GM13976 (cell line): ENCODE data around the gene SWSAP1.
A peak's percentile ranks its signal among the peaks of the same experiment; 100 is the strongest.
"Not testable (repeated sequence)": the region's sequence is repeated elsewhere in the genome, so short reads cannot be mapped to it uniquely, and the experiment has no call there.

Source experiments
- DNase-seq: peaks from one replicate; pipeline ENCODE4 v3.0.0; 2012; ENCODE audit warnings: low spot score
- CTCF ChIP-seq: IDR thresholded peaks from 2 replicates; pipeline ENCODE4 v1.5.1; 2012; ENCODE audit warnings: borderline replicate concordance, mild to moderate bottlenecking; ENCODE audit not compliant: insufficient read depth; ENCODE audit errors: extremely low read depth, missing control alignments, control extremely low read depth
- in situ Hi-C: fragments of 300-500 bp; cut with MboI; formaldehyde crosslinking; loops from one replicate; pipeline ENCODE4 v1.12.0; 2022; ENCODE audit warnings: low sequenced_read_pairs, mixed read lengths, inconsistent platforms; ENCODE audit not compliant: unreplicated experiment

SWSAP1 gene

DNA sequence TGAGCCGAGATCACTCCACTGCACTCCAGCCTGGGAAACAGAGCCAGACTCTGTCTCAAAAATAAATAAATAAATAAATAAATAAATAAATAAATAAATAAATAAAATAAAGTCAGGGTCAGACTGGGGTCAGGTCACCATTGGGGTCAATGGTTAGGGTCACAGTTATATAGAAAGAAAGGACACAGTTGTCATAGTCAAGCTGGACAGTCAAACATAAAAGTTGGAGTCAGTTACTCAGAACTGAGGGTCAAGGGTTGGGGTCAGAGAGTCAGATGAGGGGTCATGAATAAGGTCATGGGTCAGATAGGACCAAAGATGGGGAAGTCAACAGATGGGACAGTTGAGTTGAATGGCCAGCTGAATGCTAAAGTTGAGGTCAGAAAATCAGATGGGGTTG lies 26.3 kb downstream of the SWSAP1 start:
- TF ChIP-seq CTCF, result no peak
- in situ Hi-C loops, result no loop called here
- DNase-seq, result no peak

GRCh38 chr19:11401808-11402543 lies 27.5 kb downstream of the SWSAP1 start:
- peak; percentile 27 for DNase-seq
- TF ChIP-seq CTCF, result no peak
- in situ Hi-C loops, result no loop called here

DNA sequence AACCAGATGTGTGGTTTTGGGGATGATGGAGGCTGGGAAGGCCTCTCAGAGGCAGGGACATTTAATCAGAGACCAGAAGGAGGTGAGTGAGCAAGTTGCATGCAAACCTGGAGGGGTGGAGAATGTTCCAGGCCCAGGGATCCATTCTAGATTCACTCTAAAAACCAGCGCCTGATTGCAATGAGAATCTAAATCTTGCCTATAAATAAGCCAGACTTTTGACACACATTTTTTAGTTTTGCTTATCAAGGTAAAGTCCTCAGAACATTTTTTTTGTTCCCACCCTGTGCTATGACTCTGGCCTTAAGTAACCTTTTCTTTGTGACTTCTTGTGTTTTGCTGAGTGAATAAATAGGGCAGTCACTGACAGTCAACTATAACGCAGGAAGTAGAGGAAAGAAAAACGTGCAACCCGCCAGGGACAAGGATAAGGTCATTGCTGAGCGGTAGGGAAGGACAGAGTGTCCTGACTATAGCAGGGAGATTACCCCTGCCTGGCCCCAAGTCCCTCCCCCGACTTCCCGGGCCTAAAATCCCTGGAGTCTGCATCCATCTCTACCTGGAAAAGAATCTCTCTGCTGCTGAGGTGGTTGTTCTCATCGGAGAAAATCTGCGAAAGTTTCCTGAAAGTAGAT lies 30.2 kb downstream of the SWSAP1 start:
- in situ Hi-C loops, result no loop called here
- no peak for DNase-seq
- TF ChIP-seq CTCF, result no peak

- peak; percentile 52 for DNase-seq
- in situ Hi-C loops, result no loop called here
- no peak for TF ChIP-seq CTCF
Measured at GRCh38 chr19:11405846-11406643, 31.6 kb downstream of the SWSAP1 start.

- in situ Hi-C loops, DNase-seq: not testable (repeated sequence)
Measured at GRCh38 chr19:11406703-11407236, 32.3 kb downstream of the SWSAP1 start.

DNA sequence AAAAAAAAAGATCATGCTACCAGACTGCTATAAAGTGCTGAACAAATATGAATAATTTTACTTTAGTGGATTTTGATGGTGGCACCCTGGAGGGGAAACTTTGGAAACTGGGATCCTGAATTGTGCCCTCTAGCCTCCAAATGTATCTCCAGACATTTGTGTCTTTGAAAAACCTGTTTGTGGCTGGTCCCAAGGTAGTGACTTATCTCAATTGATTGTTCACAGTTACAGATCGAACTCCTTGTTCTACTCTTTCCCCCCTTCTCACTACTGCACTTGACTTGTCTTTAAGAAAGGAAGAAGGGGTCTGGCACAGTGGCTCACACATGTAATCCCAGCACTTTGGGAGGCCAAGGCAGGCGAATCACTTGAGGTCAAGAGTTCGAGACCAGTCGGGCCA lies 34.1 kb downstream of the SWSAP1 start:
- DNase-seq, result no peak
- TF ChIP-seq CTCF, result no peak
- in situ Hi-C loops, result no loop called here
